Natural killer cell (primary cell): Measurements from ENCODE around the gene PRKAA2. TPM values are rescaled to one million over a fixed set of nuclear protein-coding genes. Genes with fewer than 3 reads are reported as not detected.

Experiments
- ATAC-seq, 3 donors: fragments of 150-1000 bp in 2 of 3; fragments of 200-7000 bp in 1 of 3; cut with Tn5 transposase; 1 replicate in 1 of 3; 2 replicates in 2 of 3; pipeline ENCODE4 v1.10.0; 2021; ENCODE audit warnings: mild to moderate bottlenecking in 2 of 3, moderate library complexity in 2 of 3
- DNase-seq, 2 donors: peaks; one replicate each; pipeline versions ENCODE4 v3.0.0 to v3.0.0-alpha.2; 2013 to 2021; ENCODE audit warnings: mixed read lengths in 1 of 2
- H3K27ac ChIP-seq: one replicate; pipeline ENCODE4 v1.5.1; 2013; ENCODE audit warnings: mild to moderate bottlenecking, low read length
- H3K27me3 ChIP-seq: one replicate; pipeline ENCODE4 v1.6.1; 2013; ENCODE audit warnings: low read length; ENCODE audit not compliant: control insufficient read depth, insufficient read depth
- H3K36me3 ChIP-seq: one replicate; pipeline ENCODE4 v1.6.1; 2013; ENCODE audit warnings: low read length; ENCODE audit not compliant: control insufficient read depth, insufficient read depth
- H3K4me1 ChIP-seq: one replicate; pipeline ENCODE4 v1.6.1; 2013; ENCODE audit warnings: low read length; ENCODE audit not compliant: control insufficient read depth, insufficient read depth
- H3K4me3 ChIP-seq: one replicate; pipeline ENCODE4 v1.5.1; 2013; ENCODE audit warnings: low read length
- H3K9me3 ChIP-seq: one replicate; pipeline ENCODE4 v1.6.1; 2013; ENCODE audit warnings: low read length; ENCODE audit not compliant: control insufficient read depth, insufficient read depth
- H3K27ac Mint-ChIP-seq, 2 donors: one replicate each; pipeline ENCODE4 v1.8.0; 2022; ENCODE audit warnings: mild to moderate bottlenecking in 2 of 2, mixed read lengths in 2 of 2, moderate library complexity in 1 of 2
- H3K27me3 Mint-ChIP-seq, 2 donors: one replicate each; pipeline ENCODE4 v1.8.0; 2022; ENCODE audit warnings: low read depth in 2 of 2, mixed read lengths in 2 of 2
- H3K36me3 Mint-ChIP-seq: one replicate; pipeline ENCODE4 v1.8.0; 2022; ENCODE audit warnings: mixed read lengths
- H3K4me1 Mint-ChIP-seq, 2 donors: one replicate each; pipeline ENCODE4 v1.8.0; 2022; ENCODE audit warnings: mixed read lengths in 2 of 2
- H3K4me3 Mint-ChIP-seq: one replicate; pipeline ENCODE4 v1.8.0; 2022; ENCODE audit warnings: mild to moderate bottlenecking, moderate library complexity, mixed read lengths
- H3K9me3 Mint-ChIP-seq, 2 donors: one replicate each; pipeline ENCODE4 v1.8.0; 2022; ENCODE audit warnings: mixed read lengths in 2 of 2
- WGBS: methylation state at CpG from one replicate; pipeline ENCODE4 v1.1.7; 2013; ENCODE audit warnings: missing lambda C conversion rate; ENCODE audit not compliant: insufficient coverage; 5-methylcytosine and 5-hydroxymethylcytosine counted together
- intact Hi-C: fragments of 100-400 bp; cut with micrococcal nuclease; formaldehyde crosslinking; loops from one replicate; pipeline ENCODE4 v1.14.2; 2022
- total RNA-seq, 4 donors: library from RNA; stranded (reverse); fragments of 120-200 nt in 1 of 4; gene quantifications; one replicate each; pipeline versions ENCODE4 v1.2.3 to v1.2.4, GENCODE V29; 2013 to 2022
- TF ChIP-seq, protein P1 (sequence below): fragments of 200-600 bp; IDR thresholded peaks from one replicate; pipeline ENCODE4 v1.8.0; 2022; ENCODE audit warnings: antibody characterized with exemption

Gene PRKAA2
- total RNA-seq, 3 donors from 2014 or later (not counting 1 experiment from before 2014, with no cell fraction given) = not detected

DNA sequence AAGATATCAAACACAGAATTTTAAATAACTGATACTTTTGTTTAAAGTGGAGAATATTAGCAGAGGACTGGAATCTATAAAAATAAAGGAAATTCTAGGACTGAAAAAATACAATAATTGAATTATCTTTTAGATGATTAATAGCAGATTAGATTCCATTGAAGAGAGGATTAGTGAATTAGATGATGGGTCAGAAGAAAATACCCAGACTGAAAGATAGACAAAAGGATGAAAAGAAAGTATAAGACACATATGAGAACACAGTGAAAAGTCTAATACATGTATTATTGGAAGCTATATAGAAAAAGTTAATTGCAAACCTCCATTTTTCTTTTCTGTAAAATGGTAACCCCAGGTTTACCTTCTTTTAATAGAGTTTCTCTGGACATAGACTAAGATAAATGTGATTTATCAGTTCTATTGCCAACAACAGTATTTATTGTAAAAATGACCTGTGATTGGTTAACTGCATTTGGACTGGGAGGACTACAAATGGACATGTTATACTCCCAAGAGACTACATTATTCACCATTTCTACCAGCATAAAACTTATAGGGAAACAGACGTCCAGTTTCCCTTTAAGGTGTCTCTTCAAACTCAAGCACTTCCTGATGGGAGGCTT is 11.0 kb downstream of the PRKAA2 start:
- no peaks in the 10 kb centered on the region for H3K4me1 ChIP-seq
- intact Hi-C loops = no loop called here
- H3K27ac ChIP-seq = no peak overlapping the region
- peaks cover 5% of the 10 kb centered on the region for H3K9me3 ChIP-seq
- no CpG with 5 or more reads among the region's 1 CpG for WGBS
- Mint-ChIP-seq H3K4me1 (no peaks in the 10 kb centered on the region), H3K4me3 (no peak overlapping the region), H3K36me3 (no peaks in the 10 kb centered on the region), H3K27me3 (peaks cover 0 to 2% of the 10 kb centered on the region in 2 donors), H3K9me3 (peaks cover 6 to 11% of the 10 kb centered on the region in 2 donors), H3K27ac (no peak overlapping the region)
- H3K4me3 ChIP-seq = no peak overlapping the region
- TF ChIP-seq, protein P1, sequence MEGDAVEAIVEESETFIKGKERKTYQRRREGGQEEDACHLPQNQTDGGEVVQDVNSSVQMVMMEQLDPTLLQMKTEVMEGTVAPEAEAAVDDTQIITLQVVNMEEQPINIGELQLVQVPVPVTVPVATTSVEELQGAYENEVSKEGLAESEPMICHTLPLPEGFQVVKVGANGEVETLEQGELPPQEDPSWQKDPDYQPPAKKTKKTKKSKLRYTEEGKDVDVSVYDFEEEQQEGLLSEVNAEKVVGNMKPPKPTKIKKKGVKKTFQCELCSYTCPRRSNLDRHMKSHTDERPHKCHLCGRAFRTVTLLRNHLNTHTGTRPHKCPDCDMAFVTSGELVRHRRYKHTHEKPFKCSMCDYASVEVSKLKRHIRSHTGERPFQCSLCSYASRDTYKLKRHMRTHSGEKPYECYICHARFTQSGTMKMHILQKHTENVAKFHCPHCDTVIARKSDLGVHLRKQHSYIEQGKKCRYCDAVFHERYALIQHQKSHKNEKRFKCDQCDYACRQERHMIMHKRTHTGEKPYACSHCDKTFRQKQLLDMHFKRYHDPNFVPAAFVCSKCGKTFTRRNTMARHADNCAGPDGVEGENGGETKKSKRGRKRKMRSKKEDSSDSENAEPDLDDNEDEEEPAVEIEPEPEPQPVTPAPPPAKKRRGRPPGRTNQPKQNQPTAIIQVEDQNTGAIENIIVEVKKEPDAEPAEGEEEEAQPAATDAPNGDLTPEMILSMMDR = no peak
- ATAC-seq = no peak
- no peaks in the 10 kb centered on the region for H3K27me3 ChIP-seq
- no peaks in the 10 kb centered on the region for H3K36me3 ChIP-seq
- no peak for DNase-seq

DNA sequence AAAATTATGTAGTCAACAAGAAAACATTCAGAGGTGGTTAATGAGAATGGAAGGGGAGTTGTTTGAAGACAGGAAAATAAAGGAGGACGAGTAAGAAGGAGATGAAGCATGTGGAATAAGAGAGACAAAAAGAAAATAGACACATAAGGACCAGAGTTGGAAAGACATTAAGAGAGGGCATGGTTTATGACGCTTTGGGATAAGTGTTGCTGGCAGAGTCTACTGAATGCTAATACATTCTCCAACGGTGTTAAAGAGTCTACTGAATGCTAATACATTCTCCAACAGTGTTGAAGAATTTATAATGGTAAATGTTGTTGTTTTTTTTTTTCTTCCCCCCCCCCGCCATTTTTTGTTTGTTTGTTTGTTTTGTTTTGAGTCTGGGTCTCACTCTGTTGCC is 13.1 kb downstream of the PRKAA2 start:
- no peaks in the 10 kb centered on the region for H3K4me1 ChIP-seq
- no peaks in the 10 kb centered on the region for H3K36me3 ChIP-seq
- peaks cover 0 to 2% of the 10 kb centered on the region in 2 donors for H3K27me3 Mint-ChIP-seq
- H3K9me3 Mint-ChIP-seq = peaks cover 6 to 11% of the 10 kb centered on the region in 2 donors
- TF ChIP-seq, protein P1 = no peak
- H3K4me1 Mint-ChIP-seq = no peaks in the 10 kb centered on the region
- H3K4me3 Mint-ChIP-seq = no peak overlapping the region
- 75% methylated on average over 4 of the region's 4 CpGs for WGBS
- DNase-seq (no peak), ATAC-seq (no peak)
- H3K4me3 ChIP-seq = no peak overlapping the region
- no peak overlapping the region for H3K27ac Mint-ChIP-seq
- H3K9me3 ChIP-seq = peaks cover 5% of the 10 kb centered on the region
- H3K36me3 Mint-ChIP-seq = no peaks in the 10 kb centered on the region
- H3K27me3 ChIP-seq = no peaks in the 10 kb centered on the region
- H3K27ac ChIP-seq = no peak overlapping the region
- intact Hi-C loops = no loop called here

DNA sequence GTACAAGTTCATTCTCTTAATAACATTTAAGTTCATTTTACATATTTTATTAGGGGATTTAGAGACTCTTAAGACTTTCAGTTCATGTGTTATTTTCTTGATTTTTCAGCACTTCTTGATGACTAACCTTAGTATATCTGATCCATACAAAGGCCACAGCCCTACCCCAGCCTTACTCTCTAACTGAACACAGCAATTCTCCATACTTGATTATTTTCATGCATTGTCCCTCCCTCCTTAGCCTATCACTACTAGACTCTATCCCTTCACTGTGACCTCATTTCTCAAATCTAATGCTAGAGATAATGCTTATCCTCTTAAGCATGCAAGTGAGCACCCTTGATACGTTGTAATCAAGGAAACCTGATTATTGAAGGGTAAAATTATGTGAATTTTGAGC is 15.2 kb downstream of the PRKAA2 start:
- Mint-ChIP-seq H3K27ac (no peak overlapping the region), H3K27me3 (peaks cover 0 to 2% of the 10 kb centered on the region in 2 donors), H3K36me3 (no peaks in the 10 kb centered on the region), H3K9me3 (peaks cover 6 to 11% of the 10 kb centered on the region in 2 donors), H3K4me1 (no peaks in the 10 kb centered on the region), H3K4me3 (no peak overlapping the region)
- DNase-seq = no peak
- intact Hi-C loops = no loop called here
- TF ChIP-seq, protein P1 = no peak
- peaks cover 5% of the 10 kb centered on the region for H3K9me3 ChIP-seq
- no peak for ATAC-seq
- H3K27ac ChIP-seq = no peak overlapping the region
- H3K36me3 ChIP-seq = no peaks in the 10 kb centered on the region
- no CpG with 5 or more reads among the region's 1 CpG for WGBS
- no peak overlapping the region for H3K4me3 ChIP-seq
- no peaks in the 10 kb centered on the region for H3K4me1 ChIP-seq
- no peaks in the 10 kb centered on the region for H3K27me3 ChIP-seq

DNA sequence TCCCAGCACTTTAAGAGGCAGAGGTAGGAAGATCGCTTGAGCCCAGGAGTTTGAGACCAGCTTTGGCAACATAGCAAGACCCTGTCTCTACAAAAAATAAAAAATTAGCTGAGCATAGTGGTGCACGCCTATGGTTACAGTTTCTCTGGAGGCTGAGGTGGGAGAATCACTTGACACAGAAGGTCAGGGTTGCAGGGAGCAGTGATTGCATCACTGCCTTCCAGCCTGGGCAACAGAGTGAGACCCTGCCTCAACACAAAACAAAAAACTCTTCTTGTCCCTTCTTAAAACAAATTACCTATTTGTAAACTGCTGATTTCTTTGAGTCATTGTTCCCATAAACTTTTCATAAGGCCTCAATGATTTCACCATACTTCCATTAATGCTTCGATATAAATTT is 18.7 kb downstream of the PRKAA2 start:
- H3K9me3 Mint-ChIP-seq = no peaks in the 10 kb centered on the region
- DNase-seq (no peak), ATAC-seq (no peak)
- TF ChIP-seq, protein P1 = no peak
- Histone ChIP-seq H3K4me1 (no peaks in the 10 kb centered on the region), H3K27me3 (no peaks in the 10 kb centered on the region), H3K27ac (no peak overlapping the region), H3K9me3 (no peaks in the 10 kb centered on the region), H3K36me3 (no peaks in the 10 kb centered on the region), H3K4me3 (no peak overlapping the region)
- 77% methylated on average over 2 of the region's 3 CpGs for whole genome bisulfite sequencing
- H3K4me3 Mint-ChIP-seq = no peak overlapping the region
- H3K27ac Mint-ChIP-seq = no peak overlapping the region
- no peaks in the 10 kb centered on the region for H3K36me3 Mint-ChIP-seq
- peaks cover 8 to 12% of the 10 kb centered on the region in 2 donors for H3K27me3 Mint-ChIP-seq
- intact Hi-C loops = no loop called here
- no peaks in the 10 kb centered on the region for H3K4me1 Mint-ChIP-seq
